Endodermal cell (in vitro differentiated cells): ENCODE results near the gene GTF3A. TPM values are rescaled to one million over a fixed set of nuclear protein-coding genes. Genes with fewer than 3 reads are reported as not detected.
A peak's percentile ranks its signal among the peaks of the same experiment; 100 is the strongest.

Source experiments
- DNase-seq: peaks from one replicate; pipeline ENCODE4 v3.0.0-alpha.2; 2017
- H3K27ac ChIP-seq: 2 replicates; pipeline ENCODE4 v1.5.1; 2013; ENCODE audit warnings: mild to moderate bottlenecking, low read depth, low read length, moderate library complexity
- H3K27me3 ChIP-seq: 2 replicates; pipeline ENCODE4 v1.6.1; 2013; ENCODE audit warnings: mild to moderate bottlenecking, low read length, moderate library complexity; ENCODE audit not compliant: insufficient read depth, control insufficient read depth, poor library complexity, severe bottlenecking
- H3K36me3 ChIP-seq: 2 replicates; pipeline ENCODE4 v1.7.0; 2013; ENCODE audit warnings: mild to moderate bottlenecking, low read length, moderate library complexity; ENCODE audit not compliant: control insufficient read depth, insufficient read depth
- H3K4me1 ChIP-seq: one replicate; pipeline ENCODE4 v1.7.0; 2013; ENCODE audit warnings: low read length; ENCODE audit not compliant: control insufficient read depth, insufficient read depth
- H3K4me3 ChIP-seq: 2 replicates; pipeline ENCODE4 v1.5.1; 2013; ENCODE audit warnings: mild to moderate bottlenecking, low read length, moderate library complexity
- H3K9ac ChIP-seq: 2 replicates; pipeline ENCODE4 v1.6.1; 2013; ENCODE audit warnings: mild to moderate bottlenecking, low read length, moderate library complexity; ENCODE audit not compliant: poor library complexity, severe bottlenecking; ENCODE audit errors: extremely low read depth
- H3K9me3 ChIP-seq: 2 replicates; pipeline ENCODE4 v1.6.1; 2013; ENCODE audit warnings: mild to moderate bottlenecking, low read length, moderate library complexity; ENCODE audit not compliant: control insufficient read depth
- H3K27ac Mint-ChIP-seq: 2 replicates; pipeline ENCODE4 v1.8.0; 2020; ENCODE audit warnings: mixed read lengths
- H3K27me3 Mint-ChIP-seq: 2 replicates; pipeline ENCODE4 v1.8.0; 2021; ENCODE audit warnings: mild to moderate bottlenecking, mixed read lengths; ENCODE audit not compliant: insufficient read depth
- H3K36me3 Mint-ChIP-seq: 2 replicates; pipeline ENCODE4 v1.8.0; 2020; ENCODE audit warnings: low read depth, mixed read lengths
- H3K4me1 Mint-ChIP-seq: 2 replicates; pipeline ENCODE4 v1.8.0; 2020; ENCODE audit warnings: mixed read lengths
- H3K4me3 Mint-ChIP-seq: 2 replicates; pipeline ENCODE4 v1.8.0; 2020; ENCODE audit warnings: mild to moderate bottlenecking, moderate library complexity, mixed read lengths
- H3K9me3 Mint-ChIP-seq: 2 replicates; pipeline ENCODE4 v1.8.0; 2020; ENCODE audit warnings: mild to moderate bottlenecking, mixed read lengths
- CTCF ChIP-seq: fragments of 200-600 bp; sonication (generic); conservative IDR thresholded peaks from 2 replicates; pipeline ENCODE4 v1.5.0; 2021; ENCODE audit warnings: antibody characterized with exemption, mild to moderate bottlenecking
- WGBS, 2 experiments: methylation state at CpG; one replicate each; pipeline versions ENCODE4 v1.1.5 to v1.1.7; 2013; ENCODE audit warnings: missing lambda C conversion rate in 2 of 2, mixed read lengths in 1 of 2; ENCODE audit not compliant: insufficient coverage in 1 of 2, insufficient read length in 1 of 2; 5-methylcytosine and 5-hydroxymethylcytosine counted together
- total RNA-seq, 2 donors: library from RNA; stranded (reverse); fragmentation: NEBNext Ultra II Directional in 1 of 2; extraction: Animal tissue kit (Norgen Biotek cat#: 25700) in 1 of 2; gene quantifications; 2 replicates in 1 of 2; 3 replicates in 1 of 2; pipeline ENCODE4 v1.2.1, GENCODE V29; 2021

GTF3A gene
- total RNA-seq, 2 donors from 2014 or later, result 70.4 to 80.0 TPM

GRCh38 chr13:27472941-27473340 lies 48.5 kb downstream of the GTF3A start:
- no peaks in the 10 kb centered on the region for H3K27me3 ChIP-seq
- no peak for TF ChIP-seq CTCF
- H3K9me3 ChIP-seq, result no peaks in the 10 kb centered on the region
- H3K4me1 Mint-ChIP-seq, result peaks cover 5% of the 10 kb centered on the region
- DNase-seq, result no peak
- 92 to 100% methylated on average over 2 to 3 of the region's 3 CpGs for WGBS, 2 experiments
- H3K27me3 Mint-ChIP-seq, result no peaks in the 10 kb centered on the region
- no peak overlapping the region for H3K27ac ChIP-seq
- H3K9ac ChIP-seq, result no peak overlapping the region
- H3K4me3 ChIP-seq, result no peak overlapping the region
- no peaks in the 10 kb centered on the region for H3K4me1 ChIP-seq
- H3K4me3 Mint-ChIP-seq, result no peak overlapping the region
- no peaks in the 10 kb centered on the region for H3K36me3 Mint-ChIP-seq
- H3K27ac Mint-ChIP-seq, result no peak overlapping the region
- H3K9me3 Mint-ChIP-seq, result peaks cover 3% of the 10 kb centered on the region
- H3K36me3 ChIP-seq, result no peaks in the 10 kb centered on the region

GRCh38 chr13:27474751-27475268 lies 50.4 kb downstream of the GTF3A start:
- H3K9me3 ChIP-seq, result no peaks in the 10 kb centered on the region
- no peak overlapping the region for H3K4me3 ChIP-seq
- no peaks in the 10 kb centered on the region for H3K27me3 ChIP-seq
- no peak overlapping the region for H3K27ac Mint-ChIP-seq
- H3K9ac ChIP-seq, result no peak overlapping the region
- no peak overlapping the region for H3K27ac ChIP-seq
- no peak for DNase-seq
- no peak for TF ChIP-seq CTCF
- WGBS, 2 experiments, result 90 to 94% methylated on average over 6 to 13 of the region's 13 CpGs
- H3K27me3 Mint-ChIP-seq, result peaks cover 4% of the 10 kb centered on the region
- H3K4me1 ChIP-seq, result no peaks in the 10 kb centered on the region
- no peaks in the 10 kb centered on the region for H3K36me3 ChIP-seq
- no peaks in the 10 kb centered on the region for H3K9me3 Mint-ChIP-seq
- H3K4me3 Mint-ChIP-seq, result no peak overlapping the region
- H3K4me1 Mint-ChIP-seq, result peaks cover 5% of the 10 kb centered on the region
- no peaks in the 10 kb centered on the region for H3K36me3 Mint-ChIP-seq

- Mint-ChIP-seq H3K27ac (peak overlapping the region; percentile 36), H3K9me3 (no peaks in the 10 kb centered on the region), H3K27me3 (peaks cover 9% of the 10 kb centered on the region), H3K4me1 (peaks cover 5% of the 10 kb centered on the region), H3K36me3 (no peaks in the 10 kb centered on the region), H3K4me3 (no peak overlapping the region)
- Histone ChIP-seq H3K4me1 (no peaks in the 10 kb centered on the region), H3K4me3 (no peak overlapping the region), H3K9me3 (no peaks in the 10 kb centered on the region), H3K36me3 (no peaks in the 10 kb centered on the region), H3K27me3 (peaks cover 3% of the 10 kb centered on the region), H3K9ac (no peak overlapping the region), H3K27ac (no peak overlapping the region)
- WGBS, 2 experiments, result 59 to 77% methylated on average over 4 to 10 of the region's 10 CpGs
- no peak for DNase-seq
- no peak for TF ChIP-seq CTCF
Observed at GRCh38 chr13:27476943-27477703, 52.7 kb downstream of the GTF3A start.
